ENCODE data around the gene DPP7. TPM values are rescaled to one million over a fixed set of nuclear protein-coding genes. Genes with fewer than 3 reads are reported as not detected.

DPP7 gene
- total and polyA plus RNA-seq, 2 of the 4 experiments (the other 2 are of a cell fraction) = 14.9 to 76.4 TPM

DNA sequence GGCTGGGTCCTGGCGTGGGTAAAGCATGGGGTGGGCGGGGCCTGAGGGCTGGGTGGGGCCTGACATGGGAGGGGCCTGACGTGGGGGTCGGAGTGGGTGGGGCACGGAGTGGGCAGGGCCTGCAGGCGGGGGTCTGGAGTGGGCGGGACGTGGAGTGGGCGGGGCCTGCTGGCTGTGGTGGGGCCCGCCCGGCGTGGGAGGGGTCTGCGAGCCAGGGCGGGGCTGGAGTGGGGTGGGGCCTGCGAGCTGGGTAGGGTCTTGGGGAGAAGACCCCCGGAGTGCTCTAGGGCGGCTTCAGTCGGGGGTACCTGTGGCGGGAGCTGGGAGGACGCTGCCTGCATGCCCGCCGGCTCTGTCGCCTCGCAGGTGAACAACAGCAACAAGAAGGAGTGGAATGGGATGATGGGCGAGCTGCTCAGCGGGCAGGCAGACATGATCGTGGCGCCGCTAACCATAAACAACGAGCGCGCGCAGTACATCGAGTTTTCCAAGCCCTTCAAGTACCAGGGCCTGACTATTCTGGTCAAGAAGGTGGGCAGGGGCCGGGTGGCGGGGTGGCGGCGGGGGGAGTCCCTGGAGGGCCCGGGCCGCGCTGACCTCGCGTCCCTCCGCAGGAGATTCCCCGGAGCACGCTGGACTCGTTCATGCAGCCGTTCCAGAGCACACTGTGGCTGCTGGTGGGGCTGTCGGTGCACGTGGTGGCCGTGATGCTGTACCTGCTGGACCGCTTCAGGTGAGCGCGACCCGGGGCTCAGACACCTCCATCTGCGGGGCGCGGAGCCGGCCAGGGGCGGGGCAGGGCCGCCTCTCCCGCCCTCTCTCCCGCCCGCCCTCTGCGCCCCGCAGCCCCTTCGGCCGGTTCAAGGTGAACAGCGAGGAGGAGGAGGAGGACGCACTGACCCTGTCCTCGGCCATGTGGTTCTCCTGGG lies 47.3 kb upstream of the DPP7 start (continued):
- TF ChIP-seq, protein P1, sequence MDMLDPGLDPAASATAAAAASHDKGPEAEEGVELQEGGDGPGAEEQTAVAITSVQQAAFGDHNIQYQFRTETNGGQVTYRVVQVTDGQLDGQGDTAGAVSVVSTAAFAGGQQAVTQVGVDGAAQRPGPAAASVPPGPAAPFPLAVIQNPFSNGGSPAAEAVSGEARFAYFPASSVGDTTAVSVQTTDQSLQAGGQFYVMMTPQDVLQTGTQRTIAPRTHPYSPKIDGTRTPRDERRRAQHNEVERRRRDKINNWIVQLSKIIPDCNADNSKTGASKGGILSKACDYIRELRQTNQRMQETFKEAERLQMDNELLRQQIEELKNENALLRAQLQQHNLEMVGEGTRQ (IDR thresholded peaks at IDR 0.05; ENCODE audit: low read depth, low read length) = no peak

GRCh38 chr9:137160716-137161557 lies 46.4 kb upstream of the DPP7 start:
- no peak for ATAC-seq (ENCODE audit: low read depth)
- dilution Hi-C loops (cut with HindIII; ENCODE audit: low sequenced_read_pairs, unreplicated experiment) = no loop called here
- H2AK5ac ChIP-seq (ENCODE audit: low read depth, low read length) = no peak overlapping the region
- TF ChIP-seq, protein P2, sequence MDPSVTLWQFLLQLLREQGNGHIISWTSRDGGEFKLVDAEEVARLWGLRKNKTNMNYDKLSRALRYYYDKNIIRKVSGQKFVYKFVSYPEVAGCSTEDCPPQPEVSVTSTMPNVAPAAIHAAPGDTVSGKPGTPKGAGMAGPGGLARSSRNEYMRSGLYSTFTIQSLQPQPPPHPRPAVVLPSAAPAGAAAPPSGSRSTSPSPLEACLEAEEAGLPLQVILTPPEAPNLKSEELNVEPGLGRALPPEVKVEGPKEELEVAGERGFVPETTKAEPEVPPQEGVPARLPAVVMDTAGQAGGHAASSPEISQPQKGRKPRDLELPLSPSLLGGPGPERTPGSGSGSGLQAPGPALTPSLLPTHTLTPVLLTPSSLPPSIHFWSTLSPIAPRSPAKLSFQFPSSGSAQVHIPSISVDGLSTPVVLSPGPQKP (IDR thresholded peaks at IDR 0.05; ENCODE audit: borderline replicate concordance, low read depth, low read length) = no peak
- TF ChIP-seq CEBPB (IDR thresholded peaks at IDR 0.05; ENCODE audit: low read depth, low read length) (no peak), BHLHE40 (IDR thresholded peaks at IDR 0.05; ENCODE audit: low read depth, low read length) (no peak), SMC3 (IDR thresholded peaks at IDR 0.05; ENCODE audit: low read depth, low read length) (no peak), FOS (IDR thresholded peaks at IDR 0.05; ENCODE audit: low read depth, low read length) (no peak)
- TF ChIP-seq, protein P1 (IDR thresholded peaks at IDR 0.05; ENCODE audit: low read depth, low read length) = no peak
- TF ChIP-seq, protein P3, sequence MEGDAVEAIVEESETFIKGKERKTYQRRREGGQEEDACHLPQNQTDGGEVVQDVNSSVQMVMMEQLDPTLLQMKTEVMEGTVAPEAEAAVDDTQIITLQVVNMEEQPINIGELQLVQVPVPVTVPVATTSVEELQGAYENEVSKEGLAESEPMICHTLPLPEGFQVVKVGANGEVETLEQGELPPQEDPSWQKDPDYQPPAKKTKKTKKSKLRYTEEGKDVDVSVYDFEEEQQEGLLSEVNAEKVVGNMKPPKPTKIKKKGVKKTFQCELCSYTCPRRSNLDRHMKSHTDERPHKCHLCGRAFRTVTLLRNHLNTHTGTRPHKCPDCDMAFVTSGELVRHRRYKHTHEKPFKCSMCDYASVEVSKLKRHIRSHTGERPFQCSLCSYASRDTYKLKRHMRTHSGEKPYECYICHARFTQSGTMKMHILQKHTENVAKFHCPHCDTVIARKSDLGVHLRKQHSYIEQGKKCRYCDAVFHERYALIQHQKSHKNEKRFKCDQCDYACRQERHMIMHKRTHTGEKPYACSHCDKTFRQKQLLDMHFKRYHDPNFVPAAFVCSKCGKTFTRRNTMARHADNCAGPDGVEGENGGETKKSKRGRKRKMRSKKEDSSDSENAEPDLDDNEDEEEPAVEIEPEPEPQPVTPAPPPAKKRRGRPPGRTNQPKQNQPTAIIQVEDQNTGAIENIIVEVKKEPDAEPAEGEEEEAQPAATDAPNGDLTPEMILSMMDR (conservative IDR thresholded peaks at IDR 0.05; ENCODE audit: low read depth, low read length) = no peak

More at GRCh38 chr9:137160716-137161557, 46.4 kb upstream of the DPP7 start:
- H3K14ac ChIP-seq (replicated peaks; ENCODE audit: low read depth, low read length) = no peak overlapping the region
- BruUV-seq (replicated peaks) = no TSS peak
- no peak overlapping the region for H2BK15ac ChIP-seq (ENCODE audit: low read depth, low read length)
- H2BK20ac ChIP-seq (ENCODE audit: low read depth, low read length) = no peak overlapping the region
- no peak overlapping the region for H3K18ac ChIP-seq (ENCODE audit: low read depth, low read length)
- H3K9me1 ChIP-seq (ENCODE audit: insufficient read depth, low read length) = no peaks in the 10 kb centered on the region
- H3K56ac ChIP-seq (ENCODE audit: extremely low read depth, insufficient read depth, low read length) = no peak overlapping the region
- no peak for DNase-seq
- no peak overlapping the region for H3K4me3 ChIP-seq (ENCODE audit: insufficient read depth, low read depth, low read length)
- peaks cover 85% of the 10 kb centered on the region for H3K27me3 ChIP-seq (ENCODE audit: control insufficient read depth, insufficient read depth, low read length)
- no peak overlapping the region for H2AFZ ChIP-seq (replicated peaks; ENCODE audit: low read length, poor library complexity)
- H3K27ac ChIP-seq (ENCODE audit: insufficient read depth, low read length) = no peak overlapping the region
- intact Hi-C loops (cut with micrococcal nuclease) = no loop called here
- no peak overlapping the region for H4K5ac ChIP-seq (ENCODE audit: low read depth, low read length)
- no peak overlapping the region for H3K9ac ChIP-seq (ENCODE audit: low read depth, low read length)
- H3K4ac ChIP-seq (ENCODE audit: low read depth, low read length) = no peak overlapping the region
- no peaks in the 10 kb centered on the region for H3K36me3 ChIP-seq (ENCODE audit: control insufficient read depth, insufficient read depth, low read length)
- H3K23ac ChIP-seq (ENCODE audit: low read depth, low read length) = no peak overlapping the region
- H4K91ac ChIP-seq (ENCODE audit: insufficient read depth, low read depth, low read length) = no peak overlapping the region
- ChIA-PET CTCF (no interaction called here), POLR2A (ENCODE audit: unreplicated experiment) (no interaction called here)
- no peak overlapping the region for H2BK120ac ChIP-seq (ENCODE audit: low read depth, low read length)
- H4K20me1 ChIP-seq (ENCODE audit: insufficient read depth, low read length) = 0 out of 2 replicates have a peak, but pooled peaks cover 5% of the 10 kb centered on the region
- no peak overlapping the region for H2BK5ac ChIP-seq (ENCODE audit: low read depth, low read length, poor library complexity, severe bottlenecking)
- no peak overlapping the region for H3K4me2 ChIP-seq (ENCODE audit: low read depth, low read length)
- H3K4me1 ChIP-seq (ENCODE audit: control insufficient read depth, insufficient read depth, low read length) = peaks cover 2% of the 10 kb centered on the region; the same call in 1 of the 2 replicates
- 17% methylated on average over 18 of the region's 56 CpGs; no CpG with 5 or more reads in 1 of the 2 experiments for WGBS, 2 experiments (ENCODE audit: extremely low coverage in 2 of 2, insufficient read length in 1 of 2)
- H3K9me3 ChIP-seq (ENCODE audit: control insufficient read depth, insufficient read depth, low read length) = no peaks in the 10 kb centered on the region
- H4K8ac ChIP-seq (ENCODE audit: low read depth in 2 of 2, low read length in 2 of 2) = no peak overlapping the region
- H2AK9ac ChIP-seq (replicated peaks; ENCODE audit: low read depth, low read length, poor library complexity) = no peak overlapping the region
- no peaks in the 10 kb centered on the region for H3K79me1 ChIP-seq (ENCODE audit: low read depth in 1 of 2, low read length in 2 of 2)
- in situ Hi-C loops (cut with MboI; ENCODE audit: low sequenced_read_pairs) = no loop called here

All from IMR-90 (cell line).